CD14-positive monocyte (primary cell): Measurements from ENCODE around the gene TBXA2R. TPM values are rescaled to one million over a fixed set of nuclear protein-coding genes. Genes with fewer than 3 reads are reported as not detected.

Experiments
- DNase-seq, 3 donors: peaks; one replicate each; pipeline ENCODE4 v3.0.0-alpha.2; 2011 to 2022
- H2AFZ ChIP-seq: 2 replicates; pipeline ENCODE4 v1.6.0; 2012; ENCODE audit warnings: mild to moderate bottlenecking, low read depth, low read length, inconsistent platforms; ENCODE audit not compliant: insufficient read depth, poor library complexity, severe bottlenecking
- H3K27ac ChIP-seq, 2 donors: 1 replicate in 1 of 2; 2 replicates in 1 of 2; pipeline ENCODE4 v1.5.1; 2012 to 2013; ENCODE audit warnings: low read length in 2 of 2, control low read depth in 1 of 2, inconsistent platforms in 1 of 2, low read depth in 1 of 2, mild to moderate bottlenecking in 1 of 2
- H3K27me3 ChIP-seq, 2 donors: one replicate each; pipeline versions ENCODE4 v1.6.0 to v1.6.1; 2011 to 2013; ENCODE audit warnings: low read length in 2 of 2; ENCODE audit not compliant: control insufficient read depth in 2 of 2, insufficient read depth in 2 of 2
- H3K36me3 ChIP-seq, 2 donors: replicated peaks in 1 of 2; 1 replicate in 1 of 2; 2 replicates in 1 of 2; pipeline versions ENCODE4 v1.5.1 to v1.6.1; 2012 to 2013; ENCODE audit warnings: low read length in 2 of 2, control low read depth in 1 of 2, inconsistent platforms in 1 of 2, mild to moderate bottlenecking in 1 of 2; ENCODE audit not compliant: insufficient read depth in 2 of 2, control insufficient read depth in 1 of 2
- H3K4me1 ChIP-seq, 2 donors: 1 replicate in 1 of 2; 2 replicates in 1 of 2; pipeline versions ENCODE4 v1.5.1 to v1.6.1; 2012 to 2013; ENCODE audit warnings: low read length in 2 of 2, control low read depth in 1 of 2, inconsistent platforms in 1 of 2, mild to moderate bottlenecking in 1 of 2, moderate library complexity in 1 of 2; ENCODE audit not compliant: insufficient read depth in 2 of 2, control insufficient read depth in 1 of 2
- H3K4me2 ChIP-seq: replicated peaks from 2 replicates; pipeline ENCODE3; 2012; ENCODE audit warnings: low read length, moderate library complexity, mild to moderate bottlenecking; ENCODE audit not compliant: poor library complexity, severe bottlenecking; ENCODE audit errors: extremely low read depth
- H3K4me3 ChIP-seq, 3 experiments: fragments of 200-600 bp in 1 of 3; sonication (generic) in 1 of 3; replicated peaks in 1 of 3; 1 replicate in 2 of 3; 2 replicates in 1 of 3; pipeline ENCODE4 v1.5.1; 2011 to 2013; ENCODE audit warnings: low read length in 3 of 3, mild to moderate bottlenecking in 3 of 3, control low read depth in 2 of 3, low read depth in 2 of 3, inconsistent platforms in 1 of 3, moderate library complexity in 1 of 3
- H3K79me2 ChIP-seq: 2 replicates; pipeline ENCODE4 v1.6.0; 2012; ENCODE audit warnings: mild to moderate bottlenecking, control low read depth, inconsistent platforms, low read length, moderate library complexity; ENCODE audit not compliant: insufficient read depth
- H3K9ac ChIP-seq: 2 replicates; pipeline ENCODE4 v1.6.0; 2017; ENCODE audit warnings: low read length, mild to moderate bottlenecking; ENCODE audit not compliant: insufficient read depth, poor library complexity, severe bottlenecking
- H3K9me3 ChIP-seq, 2 donors: replicated peaks in 1 of 2; 1 replicate in 1 of 2; 2 replicates in 1 of 2; pipeline versions ENCODE4 v1.5.1 to v1.6.1; 2012 to 2013; ENCODE audit warnings: low read length in 2 of 2, control low read depth in 1 of 2; ENCODE audit not compliant: control insufficient read depth in 1 of 2, insufficient read depth in 1 of 2
- H4K20me1 ChIP-seq: 2 replicates; pipeline ENCODE4 v1.6.0; 2012; ENCODE audit warnings: mild to moderate bottlenecking, low read length, control low read depth, moderate library complexity; ENCODE audit not compliant: insufficient read depth
- H3K27ac Mint-ChIP-seq, 7 donors: one replicate each; pipeline ENCODE4 v1.8.0; 2020; ENCODE audit warnings: mild to moderate bottlenecking in 7 of 7, mixed read lengths in 7 of 7, moderate library complexity in 6 of 7, inconsistent platforms in 2 of 7
- H3K27me3 Mint-ChIP-seq, 3 donors: one replicate each; pipeline ENCODE4 v1.8.0; 2021 to 2022; ENCODE audit warnings: low read depth in 3 of 3, mild to moderate bottlenecking in 3 of 3, mixed read lengths in 3 of 3, moderate library complexity in 3 of 3, inconsistent platforms in 1 of 3
- H3K36me3 Mint-ChIP-seq, 2 donors: one replicate each; pipeline ENCODE4 v1.8.0; 2020; ENCODE audit warnings: mixed read lengths in 2 of 2, inconsistent platforms in 1 of 2, mild to moderate bottlenecking in 1 of 2
- H3K4me1 Mint-ChIP-seq: one replicate; pipeline ENCODE4 v1.8.0; 2020; ENCODE audit warnings: mild to moderate bottlenecking, mixed read lengths
- H3K4me3 Mint-ChIP-seq, 2 donors: one replicate each; pipeline ENCODE4 v1.8.0; 2020; ENCODE audit warnings: mild to moderate bottlenecking in 2 of 2, mixed read lengths in 2 of 2, moderate library complexity in 1 of 2
- H3K9me3 Mint-ChIP-seq, 7 donors: one replicate each; pipeline ENCODE4 v1.8.0; 2020 to 2022; ENCODE audit warnings: mixed read lengths in 7 of 7, mild to moderate bottlenecking in 6 of 7, moderate library complexity in 6 of 7, inconsistent platforms in 2 of 7
- WGBS: methylation state at CpG from one replicate; pipeline ENCODE4 v1.1.5; 2013; ENCODE audit warnings: missing lambda C conversion rate; ENCODE audit not compliant: insufficient coverage; 5-methylcytosine and 5-hydroxymethylcytosine counted together
- intact Hi-C, 2 donors: fragments of 100-400 bp; cut with micrococcal nuclease; formaldehyde crosslinking; loops; one replicate each; pipeline versions ENCODE4 v1.15.0 to v1.15.1; 2023
- polyA plus RNA-seq, 3 donors: library from polyadenylated mRNA; depleted of rRNA in 1 of 3; unstranded in 2 of 3; stranded (reverse) in 1 of 3; fragments of 300-500 nt in 2 of 3; fragments of >200 nt in 1 of 3; fragmentation: Illumina TruSeq in 2 of 3; gene quantifications; 1 replicate in 2 of 3; 2 replicates in 1 of 3; pipeline ENCODE4 v1.2.3, GENCODE V29; 2012 to 2021
- TF ChIP-seq, protein P1 (sequence below): fragments of 200-600 bp; IDR thresholded peaks from one replicate; pipeline ENCODE4 v1.8.0; 2022; ENCODE audit warnings: antibody characterized with exemption, mild to moderate bottlenecking

TBXA2R gene
- polyA plus RNA-seq, 3 donors: 0.05 TPM; not detected in 2

DNA sequence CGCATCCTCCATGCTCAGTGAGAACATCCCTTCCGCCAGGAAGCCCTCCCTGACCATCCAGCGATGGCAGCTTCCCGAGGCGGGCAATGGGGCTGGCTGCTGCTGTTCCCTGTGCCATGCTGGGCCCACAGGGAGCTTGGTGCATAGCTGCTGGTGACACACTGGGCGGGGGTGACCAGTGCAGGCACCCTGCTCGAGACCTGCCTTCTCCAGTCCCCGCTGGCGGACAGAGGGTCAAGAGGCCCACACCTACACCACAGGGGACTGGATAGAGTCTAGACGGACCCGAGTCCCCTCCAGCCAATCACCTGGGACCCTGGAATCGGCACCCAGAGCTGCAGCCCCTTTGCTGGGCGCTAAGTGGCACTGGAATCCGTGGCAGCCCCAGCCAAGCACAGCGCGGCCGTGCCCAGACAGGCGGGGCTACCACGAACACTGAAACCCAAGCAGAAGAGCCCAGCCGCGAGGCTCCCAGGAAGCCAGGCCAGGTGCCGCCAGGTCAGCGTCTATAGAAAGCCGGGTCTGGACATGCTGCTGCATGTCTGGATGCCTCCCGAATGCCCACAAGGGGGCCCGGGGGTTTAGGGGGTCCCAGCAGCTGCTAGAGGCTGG lies 9.0 kb upstream of the TBXA2R start:
- TF ChIP-seq, protein P1, sequence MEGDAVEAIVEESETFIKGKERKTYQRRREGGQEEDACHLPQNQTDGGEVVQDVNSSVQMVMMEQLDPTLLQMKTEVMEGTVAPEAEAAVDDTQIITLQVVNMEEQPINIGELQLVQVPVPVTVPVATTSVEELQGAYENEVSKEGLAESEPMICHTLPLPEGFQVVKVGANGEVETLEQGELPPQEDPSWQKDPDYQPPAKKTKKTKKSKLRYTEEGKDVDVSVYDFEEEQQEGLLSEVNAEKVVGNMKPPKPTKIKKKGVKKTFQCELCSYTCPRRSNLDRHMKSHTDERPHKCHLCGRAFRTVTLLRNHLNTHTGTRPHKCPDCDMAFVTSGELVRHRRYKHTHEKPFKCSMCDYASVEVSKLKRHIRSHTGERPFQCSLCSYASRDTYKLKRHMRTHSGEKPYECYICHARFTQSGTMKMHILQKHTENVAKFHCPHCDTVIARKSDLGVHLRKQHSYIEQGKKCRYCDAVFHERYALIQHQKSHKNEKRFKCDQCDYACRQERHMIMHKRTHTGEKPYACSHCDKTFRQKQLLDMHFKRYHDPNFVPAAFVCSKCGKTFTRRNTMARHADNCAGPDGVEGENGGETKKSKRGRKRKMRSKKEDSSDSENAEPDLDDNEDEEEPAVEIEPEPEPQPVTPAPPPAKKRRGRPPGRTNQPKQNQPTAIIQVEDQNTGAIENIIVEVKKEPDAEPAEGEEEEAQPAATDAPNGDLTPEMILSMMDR: no peak
- H3K4me3 Mint-ChIP-seq: no peak overlapping the region

DNA sequence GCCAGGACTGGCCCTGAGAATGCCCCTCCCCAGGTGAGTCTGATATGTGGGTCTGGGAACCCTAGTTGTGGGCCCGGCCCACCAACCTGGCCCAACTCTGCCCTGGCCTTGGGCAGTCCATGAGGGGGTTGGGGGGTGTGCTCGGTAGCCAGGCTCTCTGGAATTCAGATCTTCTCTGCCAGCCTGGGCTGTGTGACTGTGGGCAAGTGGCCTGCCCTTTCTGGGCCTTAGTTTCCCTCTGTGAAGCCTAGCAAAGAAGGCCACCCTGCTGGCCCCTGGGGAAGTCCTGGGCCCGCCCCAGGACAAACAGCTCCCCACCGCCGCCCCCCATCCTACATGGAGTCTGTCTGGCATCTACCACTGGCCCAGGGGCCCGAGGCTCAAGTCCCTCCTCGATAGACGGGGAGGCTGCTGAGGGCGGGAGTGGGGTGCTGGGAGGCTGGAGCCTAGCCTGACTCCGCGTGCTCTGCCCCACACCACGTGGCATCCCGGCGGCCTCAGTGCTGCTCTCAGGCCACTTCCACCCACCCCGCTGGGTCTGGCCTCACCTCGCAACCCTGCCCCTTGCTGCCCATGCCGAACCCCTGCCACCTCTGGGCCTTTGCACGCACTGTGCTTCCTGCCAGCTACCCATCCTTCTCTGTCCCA lies 8.3 kb upstream of the TBXA2R start:
- Mint-ChIP-seq H3K27me3 (no peaks in the 10 kb centered on the region), H3K4me3 (no peak overlapping the region), H3K27ac (no peak overlapping the region), H3K36me3 (peaks cover 28 to 62% of the 10 kb centered on the region in 2 donors), H3K4me1 (peaks cover 9% of the 10 kb centered on the region), H3K9me3 (peaks cover 0 to 7% (median 2%) of the 10 kb centered on the region in 7 donors)
- H3K9me3 ChIP-seq: no peaks in the 10 kb centered on the region
- H3K9ac ChIP-seq: no peak overlapping the region
- H3K36me3 ChIP-seq: peaks cover 38 to 48% of the 10 kb centered on the region in 2 donors
- H3K4me2 ChIP-seq: no peak overlapping the region
- H3K79me2 ChIP-seq: no peaks in the 10 kb centered on the region
- H3K4me3 ChIP-seq: no peak overlapping the region
- intact Hi-C loops: loop anchor here in 1 of 2 donors (5.0 kb wide), 1 partner anchor 68 kb away; no protein-coding TSS in a partner anchor
- WGBS: 90% methylated on average over 12 of the region's 18 CpGs
- H2AFZ ChIP-seq: no peak overlapping the region
- TF ChIP-seq, protein P1: no peak
- H3K27ac ChIP-seq: no peak overlapping the region
- H3K4me1 ChIP-seq: peaks cover 0 to 5% of the 10 kb centered on the region in 2 donors
- H4K20me1 ChIP-seq: no peaks in the 10 kb centered on the region
- no peak for DNase-seq
- no peaks in the 10 kb centered on the region for H3K27me3 ChIP-seq

More for the DNA sequence above, 9.0 kb upstream of the TBXA2R start:
- H3K4me1 ChIP-seq: peaks cover 0 to 5% of the 10 kb centered on the region in 2 donors
- no peak overlapping the region for H3K27ac ChIP-seq
- H3K36me3 Mint-ChIP-seq: peaks cover 26 to 65% of the 10 kb centered on the region in 2 donors
- no peaks in the 10 kb centered on the region for H3K79me2 ChIP-seq
- H3K9me3 Mint-ChIP-seq: peaks cover 0 to 7% (median 2%) of the 10 kb centered on the region in 7 donors
- no peaks in the 10 kb centered on the region for H3K27me3 ChIP-seq
- H3K9ac ChIP-seq: no peak overlapping the region
- no peak overlapping the region for H3K4me3 ChIP-seq
- H3K4me2 ChIP-seq: no peak overlapping the region
- peaks cover 44 to 54% of the 10 kb centered on the region in 2 donors for H3K36me3 ChIP-seq
- no peak overlapping the region for H3K27ac Mint-ChIP-seq
- no peak overlapping the region for H2AFZ ChIP-seq
- no peaks in the 10 kb centered on the region for H4K20me1 ChIP-seq
- H3K9me3 ChIP-seq: no peaks in the 10 kb centered on the region
- DNase-seq: no peak
- 95% methylated on average over 26 of the region's 26 CpGs for WGBS
- H3K4me1 Mint-ChIP-seq: peaks cover 9% of the 10 kb centered on the region
- H3K27me3 Mint-ChIP-seq: no peaks in the 10 kb centered on the region
- intact Hi-C loops: loop anchor here in 1 of 2 donors (5.0 kb wide), 1 partner anchor 68 kb away; no protein-coding TSS in a partner anchor
